Central memory CD4-positive, alpha-beta T cell (primary cell): ENCODE measurements around the gene SH3RF3.
"Not testable (repeated sequence)": the region's sequence is repeated elsewhere in the genome, so short reads cannot be mapped to it uniquely, and the experiment has no call there.

ENCODE experiments used
- DNase-seq: peaks from one replicate; pipeline ENCODE4 v3.0.0; 2022

SH3RF3 gene

DNA sequence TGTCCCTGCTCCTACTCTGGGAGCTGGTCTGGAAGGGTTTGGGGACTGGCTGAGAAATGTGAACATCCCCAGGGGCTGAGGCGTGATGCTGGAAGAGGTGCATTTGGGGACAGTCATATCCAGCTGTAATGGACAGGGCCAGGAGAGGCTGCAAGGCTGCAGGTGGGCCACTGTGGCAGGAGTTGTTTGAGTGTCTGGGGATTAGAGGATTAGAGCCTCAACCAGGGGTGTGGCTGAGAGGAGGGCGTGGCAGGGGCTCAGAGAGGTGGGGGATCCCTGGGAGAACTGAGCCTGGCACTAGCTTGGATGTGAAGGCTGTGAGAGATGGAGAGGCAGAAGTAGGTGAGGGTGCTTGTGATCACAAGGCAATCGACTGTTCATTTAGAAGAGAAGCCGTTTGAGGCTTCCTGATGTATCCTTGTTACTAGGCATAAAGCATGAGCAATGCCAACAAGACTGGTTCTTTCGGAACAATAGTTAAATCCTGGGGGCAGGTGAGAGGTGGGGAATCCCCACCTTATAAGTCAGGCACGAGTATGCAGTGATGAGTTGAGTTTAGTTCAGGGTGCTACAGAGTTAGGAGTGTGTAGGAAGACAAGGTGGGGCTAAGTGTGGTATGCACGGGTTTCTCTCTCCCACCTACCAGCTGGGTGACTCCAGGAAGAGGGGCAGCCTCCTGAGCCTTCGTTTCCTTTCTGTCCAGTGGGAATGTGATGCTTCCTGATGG, 31.9 kb downstream of the SH3RF3 start:
- no peak for DNase-seq

DNA sequence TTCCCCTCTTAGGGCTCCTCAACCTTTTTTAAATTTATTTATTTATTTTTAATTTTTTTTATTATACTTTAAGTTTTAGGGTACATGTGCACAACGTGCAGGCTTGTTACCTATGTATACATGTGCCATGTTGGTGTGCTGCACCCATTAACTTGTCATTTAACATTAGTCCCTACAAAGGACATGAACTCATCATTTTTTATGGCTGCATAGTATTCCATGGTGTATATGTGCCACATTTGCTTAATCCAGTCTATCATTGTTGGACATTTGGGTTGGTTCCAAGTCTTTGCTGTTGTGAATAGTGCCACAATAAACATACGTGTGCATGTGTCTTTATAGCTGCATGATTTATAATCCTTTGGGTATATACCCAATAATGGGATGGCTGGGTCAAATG, 33.4 kb downstream of the SH3RF3 start:
- DNase-seq, result not testable (repeated sequence)

DNA sequence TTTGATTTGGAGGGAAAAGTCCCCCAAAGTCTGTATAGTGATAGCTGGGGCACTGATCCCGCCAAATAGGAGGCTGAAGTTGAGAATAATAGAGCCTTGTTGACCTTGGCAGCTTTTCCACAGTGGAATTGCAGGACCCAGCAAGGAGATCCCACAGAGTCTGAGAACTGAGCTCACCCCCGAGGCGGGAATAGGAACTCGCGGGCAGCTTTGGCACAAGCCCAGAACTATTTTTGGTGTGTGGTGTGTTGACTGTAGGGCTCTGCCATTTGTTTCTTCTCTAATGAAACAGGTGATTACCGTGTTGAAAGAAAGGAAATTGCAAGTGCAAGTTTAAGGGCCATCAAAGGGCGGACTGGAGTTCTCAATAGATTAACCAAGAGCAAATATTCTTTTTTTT, 34.0 kb downstream of the SH3RF3 start:
- DNase-seq, result no peak

DNA sequence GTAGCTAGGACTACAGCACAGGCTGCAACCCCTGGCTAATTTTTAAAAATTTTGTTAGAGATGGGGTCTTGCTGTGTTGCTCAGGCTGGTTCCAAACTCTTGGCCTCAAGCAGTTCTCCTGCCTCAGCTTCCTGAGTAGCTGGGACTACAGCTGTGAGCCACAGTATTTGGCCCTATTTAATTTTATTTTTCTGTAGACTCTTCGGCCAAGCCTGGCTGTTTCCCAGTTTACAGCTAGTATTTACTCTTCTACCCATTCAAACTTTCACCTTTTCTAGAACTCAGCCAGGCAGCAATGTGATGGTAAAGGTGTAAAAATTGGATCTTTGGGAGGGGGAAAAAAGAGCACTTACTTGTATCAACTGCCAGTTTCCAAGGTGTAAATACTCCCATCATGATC, 35.3 kb downstream of the SH3RF3 start:
- no peak for DNase-seq

DNA sequence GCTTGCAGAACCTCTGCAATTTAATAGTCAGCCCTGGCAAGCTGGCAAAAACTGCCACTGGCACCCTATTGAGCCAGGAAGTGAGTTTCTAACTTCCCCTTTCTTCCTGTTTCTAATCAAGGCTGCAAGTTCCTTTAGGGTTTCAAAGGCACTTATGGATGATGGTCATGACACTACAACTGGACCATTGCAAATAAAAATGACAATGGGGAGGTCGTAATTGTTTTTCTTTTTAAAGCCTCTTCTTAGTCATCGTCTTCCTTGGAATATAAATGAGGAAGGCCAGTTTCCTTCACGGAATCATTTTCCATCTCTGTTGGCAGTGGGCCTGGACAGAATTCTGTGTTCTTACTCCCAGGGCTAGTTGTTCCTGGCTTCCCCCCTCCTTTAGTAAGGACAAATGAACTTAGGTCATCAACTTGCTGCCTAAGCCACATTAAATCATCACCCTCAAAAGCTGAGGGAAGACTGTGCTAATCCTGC, 35.8 kb downstream of the SH3RF3 start:
- DNase-seq, result no peak

DNA sequence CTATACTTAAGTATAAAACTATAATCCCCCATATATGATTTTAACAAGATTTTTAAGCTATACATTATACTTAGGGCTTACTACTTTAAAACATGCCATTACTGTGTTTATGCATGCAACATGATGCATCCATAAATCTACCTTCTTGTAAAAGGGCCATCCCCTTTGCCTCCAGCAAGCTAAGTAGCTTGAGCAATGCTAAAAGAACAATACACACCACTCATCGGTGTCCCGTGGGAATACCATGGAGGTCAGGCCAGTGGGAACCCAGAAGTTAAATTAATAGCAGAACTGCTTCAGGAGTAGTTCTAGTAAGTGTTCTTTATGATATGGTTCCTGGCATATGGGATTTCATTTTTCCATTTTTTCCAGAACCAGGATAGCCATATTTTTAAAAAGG, 37.8 kb downstream of the SH3RF3 start:
- no peak for DNase-seq

DNA sequence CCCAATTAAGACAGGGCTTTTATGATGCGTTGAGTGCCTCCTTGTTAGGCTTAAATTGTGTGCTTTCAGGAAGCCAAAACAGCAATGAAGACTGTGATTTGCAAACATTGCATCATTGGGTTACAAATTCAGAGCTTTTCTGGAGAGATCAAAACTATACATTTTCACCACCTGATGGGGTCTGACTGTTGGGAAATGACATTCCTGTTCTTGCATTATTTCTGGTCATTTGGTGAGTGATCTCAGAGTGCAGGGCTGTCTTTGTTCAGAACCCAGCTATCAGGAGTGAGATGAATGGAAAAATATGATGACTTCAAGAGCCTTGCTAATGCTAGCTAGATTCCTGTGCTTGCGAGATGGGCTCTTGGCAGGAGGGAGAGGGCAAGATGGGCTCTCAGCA, 39.1 kb downstream of the SH3RF3 start:
- DNase-seq, result no peak

DNA sequence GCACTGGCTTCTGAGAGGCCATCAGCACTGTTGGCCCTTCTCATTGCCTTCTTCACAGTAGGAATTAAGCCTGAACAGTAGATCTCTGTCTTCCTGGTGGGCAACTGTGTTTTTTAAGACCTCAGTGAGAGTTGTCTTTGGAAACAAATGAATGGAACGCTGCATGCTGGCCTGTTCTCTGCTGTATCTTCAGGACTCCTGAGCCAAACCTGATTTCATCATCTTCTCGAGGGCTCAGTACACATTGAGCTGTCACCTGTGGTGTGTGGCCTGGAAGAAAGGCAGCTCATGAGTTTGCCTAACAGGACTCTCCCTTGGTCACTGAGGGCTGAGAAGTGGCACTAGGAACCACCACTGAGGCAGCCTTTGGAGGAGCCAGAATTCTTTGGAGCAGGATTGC, 39.7 kb downstream of the SH3RF3 start:
- DNase-seq, result no peak

DNA sequence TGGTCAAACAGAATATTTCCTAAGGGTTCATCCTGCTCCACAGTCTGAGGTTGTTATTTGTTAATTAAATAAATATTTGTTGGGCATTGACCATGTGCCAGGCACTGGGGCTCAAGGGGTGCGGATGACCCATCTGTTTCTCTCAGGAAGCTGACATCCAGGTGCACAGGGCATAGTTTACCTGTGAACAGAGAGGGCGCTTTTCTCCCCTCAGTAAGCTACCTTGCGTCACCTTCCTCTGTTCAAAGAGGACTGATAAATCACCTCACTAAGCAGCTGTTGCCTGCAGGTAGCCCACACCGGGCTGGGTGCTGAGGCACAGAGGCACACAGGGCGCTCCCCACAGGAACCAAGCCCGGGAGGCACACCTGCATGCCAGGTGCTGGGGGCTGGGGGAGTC, 41.6 kb downstream of the SH3RF3 start:
- no peak for DNase-seq

DNA sequence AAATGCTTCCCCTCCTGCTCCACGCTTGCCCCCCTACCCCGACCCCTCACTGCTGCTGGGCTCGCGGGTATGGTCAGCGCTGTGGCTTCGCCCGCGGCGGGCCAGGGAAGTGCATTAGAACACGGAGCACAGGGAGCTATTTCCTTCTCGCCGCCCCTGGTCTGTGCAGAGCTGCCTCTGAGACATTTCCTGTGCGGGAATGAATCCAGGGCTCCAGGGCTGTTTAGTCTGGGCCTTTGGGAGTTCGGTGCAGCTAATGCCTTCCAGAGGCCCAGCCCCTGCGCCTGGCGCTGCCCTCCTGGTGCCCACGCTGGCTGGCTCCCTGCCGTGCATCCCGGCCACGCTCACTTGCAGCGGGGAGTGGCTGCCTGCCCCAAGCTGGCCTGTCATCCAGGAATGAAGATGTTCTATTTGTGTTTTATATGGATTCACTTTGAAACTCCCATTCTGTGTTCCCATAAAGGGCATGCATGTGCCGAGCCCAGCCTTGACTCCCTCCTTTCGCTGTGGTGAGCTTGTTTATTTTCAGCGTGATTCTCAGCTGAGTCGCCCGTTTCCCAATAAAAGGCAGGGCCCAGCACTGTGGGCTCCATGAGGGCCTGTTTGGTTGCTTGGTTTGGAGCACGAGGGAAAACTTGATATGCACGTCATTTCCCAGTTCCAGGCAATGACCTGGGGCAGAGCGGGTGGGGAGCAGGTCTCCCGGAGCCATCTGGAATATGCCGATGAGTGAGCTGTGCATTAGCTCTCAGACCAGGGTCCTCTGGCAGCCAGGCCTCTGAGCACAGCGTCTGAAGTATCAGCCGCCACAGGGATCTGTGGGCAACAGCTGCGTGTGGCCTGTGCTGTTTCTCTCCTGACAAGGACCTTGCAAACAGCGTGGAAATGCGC, 42.7 kb downstream of the SH3RF3 start:
- no peak for DNase-seq

DNA sequence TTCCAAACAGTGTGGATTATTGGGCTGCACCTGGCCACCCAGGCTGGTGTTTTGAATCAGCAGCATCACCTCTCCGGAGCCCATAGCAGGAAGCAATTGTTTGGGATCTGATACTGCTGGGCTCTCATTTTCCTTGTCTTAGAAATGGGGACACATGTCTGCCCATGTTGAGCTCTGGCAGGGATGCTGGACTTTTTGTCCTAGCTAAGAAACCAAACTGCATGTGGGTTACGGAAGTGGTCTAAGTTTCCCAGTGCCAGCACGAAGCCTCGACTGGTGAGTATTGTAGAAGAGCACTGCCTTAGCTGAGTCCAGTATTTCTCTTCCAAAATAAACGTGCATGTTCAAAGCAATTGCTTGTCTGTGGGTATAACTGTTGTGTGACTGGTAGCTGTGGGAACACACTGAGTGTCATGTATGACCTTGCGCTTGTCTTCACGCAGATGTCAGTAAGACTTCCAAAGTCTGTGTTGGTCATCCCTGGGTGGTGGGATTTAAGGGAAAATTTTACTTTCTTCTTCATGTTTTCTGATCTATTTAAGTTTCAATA, 43.6 kb downstream of the SH3RF3 start:
- no peak for DNase-seq

DNA sequence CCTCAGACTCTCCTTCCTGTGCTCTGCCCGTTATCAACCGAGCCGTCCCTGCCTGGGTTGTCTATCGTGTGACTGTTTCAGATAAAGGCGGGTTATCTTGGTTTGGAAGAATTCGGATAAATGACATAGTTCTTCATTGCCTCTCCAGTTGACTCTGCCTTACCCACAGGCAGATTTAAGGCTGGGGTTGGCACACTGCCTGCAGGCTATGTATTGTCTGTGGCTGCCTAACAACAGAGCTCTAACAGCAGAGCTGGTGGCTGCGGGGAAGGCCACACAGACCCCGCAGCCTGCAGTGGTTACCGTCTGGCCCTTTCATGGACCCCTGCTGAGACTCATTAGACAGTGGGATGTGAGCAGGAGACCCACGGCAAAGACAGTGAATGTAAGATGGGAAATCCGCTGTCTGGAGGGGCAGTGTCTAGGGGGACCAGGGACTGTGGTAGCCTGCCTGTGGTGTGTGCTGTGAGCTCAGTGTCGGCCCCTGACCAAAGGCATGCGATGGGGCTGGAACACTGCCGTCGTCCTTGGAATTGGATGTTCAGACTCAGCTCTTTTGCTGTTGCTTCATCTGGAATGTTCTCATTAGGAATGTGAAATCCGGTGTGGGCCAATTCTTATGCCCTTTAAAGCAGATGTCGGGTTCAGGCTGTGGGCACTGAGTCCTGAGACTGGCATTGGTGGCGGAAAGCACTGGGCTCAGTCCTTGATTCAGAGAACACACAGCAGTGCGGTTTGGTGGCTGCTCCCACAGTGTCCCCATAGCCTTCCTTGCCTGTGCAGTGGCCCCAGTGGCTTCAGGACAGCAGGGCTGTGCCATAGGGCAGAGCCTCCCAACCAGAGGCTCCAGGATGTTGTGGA, 44.5 kb downstream of the SH3RF3 start:
- DNase-seq, result no peak

DNA sequence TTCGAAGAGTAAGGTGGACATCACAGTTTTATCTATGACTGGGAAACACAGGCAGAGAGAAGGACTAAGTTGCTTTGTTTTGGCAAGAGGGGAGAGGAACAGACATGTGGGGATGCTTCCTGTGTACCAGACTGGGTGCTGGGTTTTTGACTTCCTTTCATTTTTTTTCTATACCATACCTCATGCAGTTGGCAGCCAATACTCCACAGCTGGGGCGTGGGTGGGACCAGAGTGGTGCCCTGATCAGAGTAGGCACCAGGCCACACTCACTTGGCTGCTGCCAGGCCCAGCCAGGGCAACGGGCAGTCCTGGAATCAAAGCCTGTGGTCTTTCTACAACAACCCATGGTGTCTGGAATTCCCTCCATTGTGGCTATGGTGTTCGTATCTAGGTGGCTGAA, 45.2 kb downstream of the SH3RF3 start:
- no peak for DNase-seq

DNA sequence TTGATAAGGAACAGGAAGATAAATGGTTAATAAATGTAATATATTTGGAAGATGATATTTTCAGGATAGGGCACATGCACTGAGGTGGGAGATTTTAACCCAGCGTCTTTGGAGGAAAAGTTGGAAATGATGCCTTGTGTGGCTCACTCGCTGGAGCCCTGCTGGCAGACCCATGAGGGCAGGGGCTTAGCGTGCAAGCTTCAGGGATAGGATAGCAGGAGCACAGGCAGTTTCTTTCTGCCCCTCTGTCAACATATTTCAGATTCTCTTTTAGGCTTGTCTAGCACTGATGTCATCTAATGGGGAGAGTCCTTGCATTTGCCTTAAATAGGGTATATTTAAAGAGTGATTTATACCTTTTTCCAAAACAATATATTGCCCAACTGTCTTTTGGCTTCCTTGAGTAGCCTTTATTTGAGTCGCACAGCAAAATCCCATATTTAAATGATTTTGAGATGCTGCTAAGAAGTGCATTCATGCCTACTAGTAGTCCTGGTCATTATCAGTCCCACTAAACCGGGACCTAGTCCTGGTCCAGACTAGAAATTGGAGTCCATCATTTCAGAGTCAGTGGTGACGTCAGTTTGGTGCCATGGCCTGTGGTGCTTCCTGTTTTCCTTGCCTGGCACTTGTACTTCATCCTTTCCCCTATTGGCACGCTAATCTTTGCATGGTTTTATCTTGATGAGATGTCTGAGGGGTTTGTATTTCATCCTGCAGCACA, 45.8 kb downstream of the SH3RF3 start:
- no peak for DNase-seq

DNA sequence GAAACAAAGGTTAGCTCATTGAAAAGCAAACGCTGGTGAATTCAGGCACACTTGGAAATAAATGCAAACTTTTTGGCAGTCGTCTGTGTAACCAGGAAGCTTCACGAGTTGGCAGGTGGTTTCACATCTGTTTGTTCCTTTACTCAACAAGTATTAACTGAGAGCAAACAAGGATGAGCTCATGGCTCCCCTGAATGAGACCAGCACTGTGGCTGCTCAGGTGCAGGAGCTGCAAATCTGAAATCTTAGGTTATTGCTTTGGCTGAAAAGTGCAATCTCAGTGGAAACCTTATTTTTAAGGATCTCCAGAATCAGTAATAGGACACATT, 46.3 kb downstream of the SH3RF3 start:
- no peak for DNase-seq

DNA sequence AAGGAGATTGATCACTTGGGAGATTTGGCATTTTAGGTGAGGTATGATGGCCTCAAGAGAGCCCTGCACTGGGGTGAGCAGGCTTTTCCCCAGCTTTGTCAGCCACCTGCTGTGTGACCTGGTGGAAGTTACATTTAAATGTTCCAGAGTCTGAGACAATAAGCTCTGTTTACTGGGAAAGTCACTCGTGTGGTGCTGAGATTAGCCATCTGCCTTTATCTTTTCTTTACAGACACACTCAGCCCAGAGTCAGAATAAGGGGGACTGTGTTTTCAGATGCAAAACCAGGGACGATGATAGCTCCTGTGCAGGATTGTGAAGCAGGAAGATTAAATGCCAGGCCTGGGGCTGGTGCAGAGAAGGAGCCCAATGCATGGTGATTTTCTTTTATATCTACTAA, 47.9 kb downstream of the SH3RF3 start:
- no peak for DNase-seq

DNA sequence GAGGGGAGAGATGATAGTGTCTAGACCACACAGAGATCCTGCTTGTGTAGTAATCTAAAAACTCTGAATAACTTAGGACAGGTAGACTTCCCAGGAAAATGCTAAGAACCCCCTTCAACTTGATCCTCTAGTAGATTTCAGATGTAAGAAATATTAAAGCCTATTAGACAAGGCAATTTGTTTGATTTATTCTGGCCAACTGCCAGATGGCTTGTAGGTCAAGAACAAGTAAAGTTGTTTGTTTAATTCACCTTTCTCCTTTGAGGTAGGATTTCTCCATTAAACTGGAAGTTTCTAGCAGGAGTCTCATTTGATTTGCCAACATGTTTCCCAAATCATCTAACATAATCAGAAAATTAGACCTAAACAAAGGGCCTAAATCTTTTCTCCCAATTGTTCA, 48.6 kb downstream of the SH3RF3 start:
- no peak for DNase-seq

DNA sequence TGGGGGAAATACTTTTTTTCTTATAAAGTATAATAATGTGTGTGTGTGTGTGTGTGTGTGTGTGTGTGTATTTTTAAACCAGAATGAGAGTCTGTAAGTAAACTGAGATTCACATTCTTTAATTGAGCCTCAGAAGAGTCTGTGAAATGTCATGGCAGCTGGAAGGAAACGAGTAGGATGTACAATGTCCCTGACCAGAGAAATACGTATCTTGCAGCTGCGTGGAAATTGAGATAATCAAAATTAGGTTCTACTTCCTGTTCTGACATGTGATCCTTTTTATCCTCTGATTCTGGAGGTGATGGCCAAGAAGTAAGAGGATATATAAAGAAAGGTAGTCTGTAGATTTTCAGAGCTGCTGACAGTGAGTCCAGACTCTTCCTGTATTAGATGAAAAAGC, 50.0 kb downstream of the SH3RF3 start:
- DNase-seq, result no peak

DNA sequence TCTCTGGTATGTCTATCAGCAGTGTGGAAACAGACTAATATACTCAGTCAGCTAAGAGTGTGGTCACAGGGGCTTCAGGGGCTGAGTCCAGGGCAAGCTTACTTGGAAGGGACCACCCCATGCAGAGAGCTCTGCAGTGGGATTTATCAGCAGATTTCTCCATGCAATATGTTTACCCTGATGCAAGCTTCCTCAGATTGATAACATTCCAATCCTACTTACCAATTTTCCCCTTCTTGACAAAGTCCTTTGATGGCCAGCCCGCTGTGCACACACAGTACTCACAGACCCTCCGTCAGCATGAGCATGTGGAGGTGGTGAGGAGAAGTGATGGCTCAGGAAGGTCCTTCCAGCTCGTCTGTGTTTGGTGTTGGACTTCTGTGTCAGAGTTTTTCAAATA, 51.8 kb downstream of the SH3RF3 start:
- DNase-seq, result no peak

DNA sequence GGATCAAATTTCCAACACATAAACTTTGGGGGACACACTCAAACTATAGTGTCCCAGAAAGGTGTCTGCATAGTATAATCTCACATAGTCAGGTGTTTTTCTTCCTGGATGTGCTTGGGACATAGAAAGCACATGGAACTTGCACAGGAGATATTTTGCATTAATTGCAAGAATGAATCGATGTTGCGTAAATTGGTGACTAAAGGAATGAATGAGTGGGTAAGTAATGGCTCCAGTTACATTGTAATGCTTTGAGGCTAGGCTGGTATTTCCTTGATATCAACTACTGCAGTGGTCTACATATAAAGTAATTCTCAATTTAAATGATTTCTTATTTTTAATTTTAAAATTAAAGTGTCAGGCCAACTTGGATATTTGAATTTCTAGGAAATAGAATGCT, 53.4 kb downstream of the SH3RF3 start:
- no peak for DNase-seq

DNA sequence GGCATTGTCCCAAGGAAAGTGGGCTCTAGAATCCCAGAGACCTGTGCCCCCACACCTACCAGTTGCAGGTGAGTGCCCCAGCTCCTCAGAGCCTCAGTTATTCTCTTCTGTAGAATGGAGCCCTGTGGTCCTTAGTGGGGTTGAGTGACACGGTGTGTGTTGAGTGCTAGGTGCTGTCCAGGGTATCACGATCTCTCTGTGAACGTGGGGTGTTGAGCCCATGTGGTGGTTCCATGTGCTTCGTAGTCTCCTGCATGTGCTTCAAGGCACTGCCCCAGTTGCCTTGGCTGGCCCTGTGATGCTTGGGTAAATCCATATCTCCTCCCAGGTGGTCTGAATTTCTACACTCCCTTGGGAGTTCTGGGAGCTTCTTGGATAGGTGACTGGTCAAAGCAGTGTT, 54.9 kb downstream of the SH3RF3 start:
- DNase-seq, result no peak

DNA sequence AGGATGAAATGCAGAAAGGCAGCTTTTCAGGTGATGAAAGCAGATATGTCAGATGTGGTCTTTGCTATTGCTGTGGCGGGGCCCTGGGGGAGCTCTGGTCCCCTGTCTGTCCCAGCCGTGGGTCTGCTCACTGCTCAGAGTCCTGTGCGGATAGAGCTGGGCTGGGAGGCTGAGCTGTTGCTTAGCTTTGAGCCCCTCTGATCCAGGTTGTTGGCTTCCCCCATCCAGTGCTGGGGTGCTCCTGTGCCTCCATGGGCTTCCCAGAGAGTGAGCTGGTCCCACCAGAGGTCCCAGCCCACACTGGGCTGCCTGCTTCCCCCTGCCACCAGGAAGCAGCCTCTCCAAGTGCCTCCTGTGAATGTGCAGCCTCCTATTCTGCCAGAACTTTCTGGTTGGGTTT, 55.4 kb downstream of the SH3RF3 start:
- no peak for DNase-seq
